MM.1S (cell line): ENCODE results near the gene PLSCR4.

ENCODE experiments used
- DNase-seq: peaks from one replicate; pipeline ENCODE4 v3.0.0-alpha.2; 2015
- H2AFZ ChIP-seq: fragments of 300-600 bp; sonication (generic); 2 replicates; pipeline ENCODE4 v1.6.0; 2016; ENCODE audit warnings: antibody characterized with exemption, low read length
- H3F3A ChIP-seq: fragments of 300-600 bp; sonication (generic); 2 replicates; pipeline ENCODE4 v1.6.1; 2016; ENCODE audit warnings: mild to moderate bottlenecking, antibody characterized with exemption, low read length, moderate library complexity, mixed read lengths; ENCODE audit not compliant: insufficient read depth
- H3K27ac ChIP-seq: fragments of 300-600 bp; sonication (generic); 2 replicates; pipeline ENCODE4 v1.5.1; 2016; ENCODE audit warnings: mild to moderate bottlenecking, low read length
- H3K27me3 ChIP-seq: fragments of 300-600 bp; sonication (generic); replicated peaks from 2 replicates; pipeline ENCODE4 v1.6.0; 2016; ENCODE audit warnings: low read length; ENCODE audit not compliant: insufficient read depth
- H3K36me3 ChIP-seq: fragments of 300-600 bp; sonication (generic); replicated peaks from 2 replicates; pipeline ENCODE4 v1.6.1; 2016; ENCODE audit warnings: mild to moderate bottlenecking, low read length, mixed read lengths; ENCODE audit not compliant: insufficient read depth
- H3K4me1 ChIP-seq: fragments of 300-600 bp; sonication (generic); 2 replicates; pipeline ENCODE4 v1.6.1; 2016; ENCODE audit warnings: low read length, mixed read lengths
- H3K4me2 ChIP-seq: fragments of 300-600 bp; sonication (generic); 2 replicates; pipeline ENCODE4 v1.6.0; 2016; ENCODE audit warnings: low read depth, low read length
- H3K4me3 ChIP-seq: fragments of 300-600 bp; sonication (generic); 2 replicates; pipeline ENCODE4 v1.5.1; 2016; ENCODE audit warnings: low read length, mixed read lengths
- H3K79me2 ChIP-seq: fragments of 300-600 bp; sonication (generic); 2 replicates; pipeline ENCODE4 v1.6.1; 2016; ENCODE audit warnings: mixed run types, low read length, mixed read lengths
- H3K9ac ChIP-seq: fragments of 300-600 bp; sonication (generic); 2 replicates; pipeline ENCODE4 v1.6.1; 2016; ENCODE audit warnings: low read length, mixed read lengths
- H3K9me2 ChIP-seq: fragments of 300-600 bp; sonication (generic); replicated peaks from 2 replicates; pipeline ENCODE4 v1.6.1; 2016; ENCODE audit warnings: mild to moderate bottlenecking, low read length, mixed read lengths; ENCODE audit not compliant: insufficient read depth
- H3K9me3 ChIP-seq: fragments of 300-600 bp; sonication (generic); replicated peaks from 2 replicates; pipeline ENCODE4 v1.6.1; 2016; ENCODE audit warnings: mild to moderate bottlenecking, low read length, mixed read lengths; ENCODE audit not compliant: insufficient read depth
- H4K20me1 ChIP-seq: fragments of 300-600 bp; sonication (generic); 2 replicates; pipeline ENCODE4 v1.6.1; 2016; ENCODE audit warnings: mild to moderate bottlenecking, low read length, moderate library complexity, mixed read lengths; ENCODE audit not compliant: insufficient read depth
- EZH2 ChIP-seq: fragments of 300-600 bp; sonication (generic); optimal IDR thresholded peaks from 2 replicates; pipeline ENCODE3; 2017; ENCODE audit warnings: low read depth, mild to moderate bottlenecking, antibody characterized with exemption, low read length, mixed read lengths
- EZH2phosphoT487 ChIP-seq: fragments of 300-600 bp; sonication (generic); IDR thresholded peaks from 2 replicates; pipeline ENCODE4 v1.6.1; 2018; ENCODE audit warnings: antibody characterized with exemption, low read length
- TF ChIP-seq, protein P1 (sequence below): fragments of 300-600 bp; sonication (generic); IDR thresholded peaks from 2 replicates; pipeline ENCODE4 v1.5.1; 2016; ENCODE audit warnings: antibody characterized with exemption, low read length, mixed read lengths

Gene PLSCR4

DNA sequence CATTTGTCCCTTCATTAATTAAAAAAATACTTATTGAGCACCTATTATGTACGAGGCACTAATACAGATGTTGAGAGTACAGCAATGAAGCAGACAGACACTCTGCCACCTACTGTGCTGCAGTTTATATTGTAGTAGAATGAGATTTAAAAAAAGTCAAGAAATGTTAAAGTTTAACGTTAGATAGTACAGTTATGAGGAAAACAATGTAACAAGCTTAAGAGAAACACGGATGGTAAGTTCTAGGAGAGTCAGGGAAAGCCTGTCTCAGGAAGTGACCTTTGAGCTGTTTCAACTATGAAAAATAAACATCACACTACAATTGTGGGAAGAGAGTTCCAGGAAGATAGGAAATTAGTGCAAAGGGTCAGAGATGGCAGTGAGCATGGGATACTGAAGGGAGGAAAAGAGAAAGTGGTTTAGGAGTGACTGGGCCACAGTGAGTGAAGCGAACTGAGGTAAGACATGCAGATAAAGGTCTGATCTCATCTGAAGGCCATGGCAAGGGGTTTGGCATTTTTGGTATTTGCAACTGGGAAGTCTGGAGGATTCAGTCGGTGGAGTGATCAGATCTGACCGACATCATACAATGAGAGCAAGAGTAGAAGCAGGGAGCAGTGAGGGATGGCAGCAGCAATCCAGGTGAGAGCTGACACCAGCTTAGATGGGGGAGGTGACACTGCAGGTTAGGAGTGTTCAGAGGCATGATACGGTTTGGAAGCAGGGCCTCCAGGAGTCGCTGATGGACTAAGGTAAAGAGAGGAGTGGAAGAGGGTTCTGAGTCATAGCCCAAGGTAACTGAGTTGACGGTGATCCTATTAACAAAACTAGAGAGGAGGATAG is 28.5 kb downstream of the PLSCR4 start:
- no peak overlapping the region for H3K4me3 ChIP-seq
- H4K20me1 ChIP-seq = no peaks in the 10 kb centered on the region
- no peaks in the 10 kb centered on the region for H3K9me2 ChIP-seq
- H3F3A ChIP-seq = no peaks in the 10 kb centered on the region
- TF ChIP-seq EZH2 = no peak
- TF ChIP-seq EZH2phosphoT487 = no peak
- TF ChIP-seq, protein P1, sequence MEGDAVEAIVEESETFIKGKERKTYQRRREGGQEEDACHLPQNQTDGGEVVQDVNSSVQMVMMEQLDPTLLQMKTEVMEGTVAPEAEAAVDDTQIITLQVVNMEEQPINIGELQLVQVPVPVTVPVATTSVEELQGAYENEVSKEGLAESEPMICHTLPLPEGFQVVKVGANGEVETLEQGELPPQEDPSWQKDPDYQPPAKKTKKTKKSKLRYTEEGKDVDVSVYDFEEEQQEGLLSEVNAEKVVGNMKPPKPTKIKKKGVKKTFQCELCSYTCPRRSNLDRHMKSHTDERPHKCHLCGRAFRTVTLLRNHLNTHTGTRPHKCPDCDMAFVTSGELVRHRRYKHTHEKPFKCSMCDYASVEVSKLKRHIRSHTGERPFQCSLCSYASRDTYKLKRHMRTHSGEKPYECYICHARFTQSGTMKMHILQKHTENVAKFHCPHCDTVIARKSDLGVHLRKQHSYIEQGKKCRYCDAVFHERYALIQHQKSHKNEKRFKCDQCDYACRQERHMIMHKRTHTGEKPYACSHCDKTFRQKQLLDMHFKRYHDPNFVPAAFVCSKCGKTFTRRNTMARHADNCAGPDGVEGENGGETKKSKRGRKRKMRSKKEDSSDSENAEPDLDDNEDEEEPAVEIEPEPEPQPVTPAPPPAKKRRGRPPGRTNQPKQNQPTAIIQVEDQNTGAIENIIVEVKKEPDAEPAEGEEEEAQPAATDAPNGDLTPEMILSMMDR = no peak
- H3K4me1 ChIP-seq = no peaks in the 10 kb centered on the region
- H3K27me3 ChIP-seq = no peaks in the 10 kb centered on the region
- H3K27ac ChIP-seq = no peak overlapping the region
- H3K9ac ChIP-seq = no peak overlapping the region
- no peak overlapping the region for H2AFZ ChIP-seq
- H3K36me3 ChIP-seq = no peaks in the 10 kb centered on the region
- H3K4me2 ChIP-seq = no peak overlapping the region
- no peaks in the 10 kb centered on the region for H3K79me2 ChIP-seq
- no peak for DNase-seq
- no peaks in the 10 kb centered on the region; the same call in 1 of the 2 replicates for H3K9me3 ChIP-seq

DNA sequence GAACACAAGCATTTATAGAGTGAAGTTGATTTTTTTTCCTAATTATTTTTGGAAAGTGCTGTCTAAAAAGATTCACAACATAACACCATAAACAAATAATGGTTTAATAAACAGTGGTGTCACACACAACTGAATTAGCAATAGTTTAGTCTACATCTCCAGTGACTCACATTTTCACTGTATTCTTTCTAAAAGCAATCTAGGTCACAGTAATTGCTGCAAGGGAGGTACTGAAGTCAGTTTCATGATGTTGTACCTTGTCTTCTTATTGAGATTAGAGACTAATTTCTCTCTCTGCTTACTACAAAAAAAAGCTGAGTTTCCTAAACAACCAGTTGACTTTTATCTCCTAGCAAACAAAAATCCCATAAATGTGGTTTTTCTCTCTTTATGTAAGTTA is 29.6 kb downstream of the PLSCR4 start:
- Histone ChIP-seq H3K9ac (no peak overlapping the region), H3K9me2 (no peaks in the 10 kb centered on the region), H2AFZ (no peak overlapping the region), H3K79me2 (no peaks in the 10 kb centered on the region), H3K27ac (no peak overlapping the region), H4K20me1 (no peaks in the 10 kb centered on the region), H3K9me3 (no peaks in the 10 kb centered on the region; the same call in 1 of the 2 replicates), H3K4me3 (no peak overlapping the region), H3K36me3 (no peaks in the 10 kb centered on the region), H3K4me1 (no peaks in the 10 kb centered on the region), H3F3A (no peaks in the 10 kb centered on the region), H3K27me3 (no peaks in the 10 kb centered on the region), H3K4me2 (no peak overlapping the region)
- TF ChIP-seq EZH2phosphoT487 (no peak), EZH2 (no peak)
- TF ChIP-seq, protein P1 = no peak
- no peak for DNase-seq

DNA sequence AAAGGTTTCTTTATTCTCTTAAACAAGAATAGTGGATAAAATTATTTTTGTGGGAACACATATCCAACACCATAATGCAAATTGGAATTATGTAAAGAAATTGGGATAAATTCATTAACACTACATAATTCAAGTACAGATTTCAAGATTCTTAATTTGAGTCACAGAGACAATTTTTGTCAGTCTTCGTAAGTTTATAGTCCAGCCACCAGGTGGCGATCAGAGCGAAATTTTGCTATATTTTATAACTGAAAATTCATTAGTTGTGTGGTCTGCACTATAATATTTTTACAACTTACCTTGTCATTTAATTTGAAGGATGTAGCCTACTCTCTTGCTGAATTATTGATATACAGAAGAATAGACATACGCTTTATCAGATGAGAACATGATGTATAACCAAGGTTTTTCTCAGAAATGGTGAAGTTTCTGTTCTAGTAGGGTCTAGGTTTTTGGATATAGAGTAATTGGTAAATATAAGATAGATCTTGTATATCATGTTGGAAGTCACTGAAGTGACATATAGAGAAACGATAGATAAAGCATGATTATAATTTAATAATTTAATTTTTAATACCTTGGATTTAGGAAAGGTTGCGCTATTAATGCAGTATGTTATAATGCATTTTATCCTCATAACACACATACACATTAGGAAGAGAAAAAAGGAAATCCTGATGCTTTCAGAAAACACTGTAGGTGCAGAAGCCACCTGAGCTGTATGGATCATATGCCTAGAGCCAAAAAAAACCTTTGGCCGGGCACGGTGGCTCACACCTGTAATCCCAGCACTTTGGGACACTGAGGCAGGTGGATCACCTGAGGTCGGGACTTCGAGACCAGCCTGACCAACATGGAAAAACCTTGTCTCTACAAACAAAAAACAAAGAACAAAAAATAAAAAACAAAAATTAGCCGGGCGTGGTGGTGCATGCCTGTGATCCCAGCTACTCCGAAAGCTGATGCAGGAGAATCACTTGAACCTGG is 31.7 kb downstream of the PLSCR4 start:
- Histone ChIP-seq H3K36me3 (no peaks in the 10 kb centered on the region), H3K9me3 (no peaks in the 10 kb centered on the region; the same call in 1 of the 2 replicates), H2AFZ (no peak overlapping the region), H3K9ac (no peak overlapping the region), H4K20me1 (no peaks in the 10 kb centered on the region), H3F3A (no peaks in the 10 kb centered on the region), H3K4me1 (no peaks in the 10 kb centered on the region), H3K4me2 (no peak overlapping the region), H3K27me3 (no peaks in the 10 kb centered on the region), H3K79me2 (no peaks in the 10 kb centered on the region), H3K27ac (no peak overlapping the region), H3K4me3 (no peak overlapping the region), H3K9me2 (no peaks in the 10 kb centered on the region)
- DNase-seq = peak; percentile 44
- TF ChIP-seq EZH2phosphoT487 (no peak), EZH2 (no peak)
- TF ChIP-seq, protein P1 = peak; percentile 71
